ELF-1 (cell line): ENCODE measurements around the gene ALPG.
"Not testable (repeated sequence)": the region's sequence is repeated elsewhere in the genome, so short reads cannot be mapped to it uniquely, and the experiment has no call there.

Experiments used
- DNase-seq: peaks from one replicate; pipeline ENCODE4 v3.0.0-alpha.2; 2016; ENCODE audit warnings: low read depth, low spot score

Gene ALPG

GRCh38 chr2:232395586-232395985 lies 11.1 kb upstream of the ALPG start:
- DNase-seq, result no peak

GRCh38 chr2:232396683-232397082 lies 10.0 kb upstream of the ALPG start:
- DNase-seq, result no peak

- DNase-seq, result no peak
Measured at GRCh38 chr2:232398293-232399034, 8.2 kb upstream of the ALPG start.

GRCh38 chr2:232400256-232401015 lies 6.2 kb upstream of the ALPG start:
- no peak for DNase-seq

GRCh38 chr2:232402518-232402917 lies 4.1 kb upstream of the ALPG start:
- DNase-seq, result no peak

DNA sequence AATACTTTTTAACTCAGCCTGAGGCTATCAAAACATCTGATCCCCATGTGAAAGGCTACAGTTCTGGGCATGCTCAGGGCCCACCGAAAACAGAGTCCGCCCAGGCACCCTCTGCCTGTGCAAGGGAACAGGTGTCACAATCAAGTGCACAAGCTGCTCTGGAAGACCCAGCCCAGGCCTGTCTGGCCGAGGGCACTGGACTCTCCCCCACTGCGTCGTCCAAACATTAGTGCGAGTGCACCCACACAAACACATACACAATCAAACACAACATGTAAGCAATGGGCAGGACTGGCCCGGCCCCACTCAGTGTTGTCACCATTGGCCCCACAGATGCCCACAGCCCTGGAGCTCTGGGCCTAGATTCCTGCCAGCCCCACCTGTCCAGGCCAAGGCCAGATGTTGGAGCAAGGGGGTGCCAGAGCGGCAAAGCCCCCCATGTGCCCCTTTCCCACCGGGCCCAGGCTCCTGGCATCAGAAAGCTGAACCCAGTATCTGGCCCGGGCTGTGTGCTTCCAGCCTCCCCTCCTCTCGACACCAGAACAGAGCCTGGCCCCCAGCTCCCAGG lies 617 bp upstream of the ALPG start:
- no peak for DNase-seq

GRCh38 chr2:232407428-232408150 lies 945 bp downstream of the ALPG start:
- DNase-seq, result not testable (repeated sequence)

- not testable (repeated sequence) for DNase-seq
Measured at GRCh38 chr2:232408269-232408668, 1.6 kb downstream of the ALPG start.

- not testable (repeated sequence) for DNase-seq
Measured at GRCh38 chr2:232409617-232410016, 3.0 kb downstream of the ALPG start.

DNA sequence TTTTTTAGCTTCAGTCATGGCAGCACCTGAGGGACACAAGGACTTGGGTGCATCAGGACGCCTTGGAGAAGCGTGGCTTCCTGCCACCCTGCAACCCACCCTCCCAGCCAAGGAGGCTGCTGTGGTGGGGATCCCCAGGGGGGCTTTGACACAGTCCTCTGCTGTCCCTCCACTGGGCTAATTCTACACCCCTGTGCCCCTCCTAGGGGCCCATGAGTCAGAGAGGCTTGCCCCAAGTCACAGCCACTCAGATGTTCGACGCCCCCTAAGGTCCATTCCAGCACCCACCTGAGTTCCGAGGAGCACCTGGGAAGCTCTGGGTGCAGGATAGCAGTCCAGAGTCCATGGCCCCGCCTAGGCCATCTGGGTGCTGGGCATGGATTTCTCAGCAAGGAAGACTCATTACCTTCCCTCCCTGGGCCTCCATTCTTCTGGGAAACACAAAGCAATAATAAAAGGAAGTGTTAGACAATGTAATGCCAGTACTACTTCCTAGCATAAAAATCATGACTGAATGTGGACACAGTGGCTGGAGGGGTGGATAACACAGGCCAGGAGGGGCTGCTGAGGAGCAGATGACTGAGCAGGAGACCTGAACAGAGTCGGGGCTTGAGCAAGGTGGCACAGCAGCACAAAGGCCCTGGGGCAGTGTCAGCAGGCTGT lies 3.7 kb downstream of the ALPG start:
- DNase-seq, result no peak

DNA sequence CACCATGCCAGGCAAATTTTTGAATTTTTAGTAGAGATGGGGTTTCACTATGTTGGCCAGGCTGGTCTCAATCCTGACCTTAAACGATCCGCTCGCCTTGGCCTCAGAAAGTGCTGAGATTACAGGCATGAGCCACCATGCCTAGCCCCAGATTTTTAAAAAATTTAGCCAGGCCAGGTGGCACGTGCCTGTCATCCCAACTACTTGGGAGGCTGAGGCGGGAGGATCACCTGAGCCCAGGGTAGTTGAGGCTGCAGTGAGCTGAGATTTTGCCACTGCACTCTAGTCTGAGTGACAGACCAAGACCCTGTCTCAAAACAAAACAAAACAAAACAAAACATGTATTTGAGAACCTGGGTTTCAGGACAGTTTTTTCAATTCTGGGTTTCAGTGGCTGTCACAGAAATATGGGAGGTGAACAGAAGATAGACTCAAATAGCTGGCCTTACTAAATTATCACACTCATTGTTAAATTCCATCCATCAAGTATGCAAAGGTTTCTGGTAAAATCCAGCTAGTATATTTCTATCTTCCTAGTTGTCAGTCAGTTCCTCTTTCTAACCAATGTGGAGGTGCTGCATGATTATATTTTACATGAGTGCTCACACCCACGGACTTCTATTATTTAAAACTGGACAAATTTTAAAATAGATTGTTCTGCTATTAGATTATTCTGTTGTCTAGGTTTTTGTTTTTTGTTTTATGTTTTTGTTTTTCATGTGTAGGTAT lies 5.4 kb downstream of the ALPG start:
- no peak for DNase-seq

DNA sequence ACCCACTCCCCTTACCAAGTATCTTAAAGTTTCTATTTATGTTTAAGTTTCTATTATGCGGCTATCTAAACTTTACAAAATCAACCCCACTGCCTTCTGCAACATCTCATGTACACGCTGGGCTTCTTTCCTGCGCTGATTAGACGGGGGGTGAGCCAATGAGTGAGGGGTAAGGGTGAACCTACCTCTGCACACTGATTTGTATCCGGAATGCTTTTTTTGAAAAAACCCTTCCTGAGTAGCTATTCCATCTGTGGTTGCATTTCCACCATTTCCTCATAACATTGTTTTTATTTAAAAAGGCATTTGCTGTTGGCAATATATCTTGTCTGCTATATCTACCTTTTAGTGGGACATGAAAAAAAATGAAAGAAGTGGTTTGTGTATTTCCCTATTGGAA lies 6.3 kb downstream of the ALPG start:
- DNase-seq, result no peak

DNA sequence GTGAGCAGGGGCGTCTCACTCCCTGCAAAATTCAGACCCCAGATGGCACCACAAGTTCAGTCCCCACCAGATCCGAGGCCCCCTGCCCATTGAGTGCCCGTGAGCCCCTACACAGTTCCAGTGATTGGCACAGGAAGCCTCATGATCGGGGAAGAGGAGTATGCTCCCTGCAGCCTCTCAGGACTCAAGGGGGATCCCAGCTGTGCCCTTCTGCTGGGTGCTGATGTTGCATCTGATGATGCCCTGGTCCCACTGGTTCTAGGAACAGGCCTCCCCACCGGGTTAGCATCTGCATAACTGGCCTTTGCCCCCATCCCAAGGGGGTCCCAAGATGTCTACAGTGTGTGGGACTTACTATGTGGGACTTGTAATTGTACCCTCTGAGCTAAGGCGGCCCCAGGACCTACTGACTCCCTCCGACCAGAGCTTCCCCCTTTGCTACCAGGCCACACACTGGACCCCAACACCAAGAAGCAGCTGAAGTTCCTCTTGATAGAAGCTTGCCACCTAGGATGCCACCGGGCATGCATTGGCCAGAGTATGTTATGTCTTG lies 8.6 kb downstream of the ALPG start:
- no peak for DNase-seq

GRCh38 chr2:232415736-232416520 lies 9.3 kb downstream of the ALPG start:
- DNase-seq, result no peak

DNA sequence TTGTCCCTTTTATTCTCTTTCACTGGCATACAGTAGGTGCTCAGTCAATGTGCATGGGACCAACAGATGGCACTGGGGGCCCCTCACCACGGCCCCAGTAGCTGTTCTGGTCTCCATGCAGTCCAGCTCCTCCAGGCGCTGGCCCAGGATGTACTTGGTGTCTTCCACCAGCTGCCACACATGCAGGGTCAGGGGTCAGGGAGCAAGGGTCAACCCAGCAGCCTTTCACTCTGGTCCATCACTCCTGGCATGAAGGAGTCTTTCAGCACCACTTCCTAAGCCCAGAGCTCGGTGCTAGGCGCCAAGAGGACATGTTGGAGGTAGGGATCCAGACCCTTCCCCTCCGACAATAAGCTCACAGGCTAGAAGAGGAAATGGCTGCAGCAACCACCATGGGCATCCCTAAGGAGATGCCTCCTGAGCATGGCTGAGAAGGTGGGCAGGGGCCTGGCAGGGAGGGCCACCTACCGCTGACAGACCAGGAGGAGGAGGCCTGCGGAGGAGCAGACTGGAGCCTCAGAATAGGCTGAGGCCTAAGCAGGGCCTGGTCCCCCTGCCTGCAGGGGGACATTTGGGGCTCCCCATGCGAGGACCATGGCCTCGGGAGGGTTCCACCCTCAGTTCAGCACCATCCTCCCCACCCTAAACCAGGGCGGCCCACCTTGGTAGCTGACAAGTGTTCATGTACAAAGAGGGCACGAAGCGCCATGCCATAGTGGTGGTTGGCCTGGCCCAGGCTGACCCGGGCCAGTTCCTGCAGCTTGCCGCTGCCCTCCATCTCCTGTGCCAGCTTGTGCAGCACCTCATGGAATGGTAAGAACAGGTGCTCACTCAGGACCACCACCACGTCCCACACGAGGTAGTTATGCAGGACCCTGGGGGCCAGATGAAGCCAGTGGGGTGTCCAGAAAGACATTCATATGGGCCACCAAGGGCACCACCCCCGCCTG lies 10.2 kb downstream of the ALPG start:
- DNase-seq, result no peak

GRCh38 chr2:232417489-232417888 lies 10.8 kb downstream of the ALPG start:
- DNase-seq, result no peak

- DNase-seq, result no peak
Measured at GRCh38 chr2:232418056-232418455, 11.4 kb downstream of the ALPG start.

GRCh38 chr2:232418466-232419244 lies 12.0 kb downstream of the ALPG start:
- DNase-seq, result peak; percentile 67
